ENCODE measurements around the gene CMTR2.

The CMTR2 gene

GRCh38 chr16:71276589-71277334 lies 12.4 kb downstream of the CMTR2 start:
- no peak for DNase-seq

GRCh38 chr16:71273384-71273783 lies 15.8 kb downstream of the CMTR2 start:
- no peak for DNase-seq

- no peak for DNase-seq
Measured at GRCh38 chr16:71264299-71264698, 24.9 kb downstream of the CMTR2 start.

GRCh38 chr16:71263582-71263981 lies 25.6 kb downstream of the CMTR2 start:
- DNase-seq, result peak; percentile 11 to 31

- no peak for DNase-seq
Measured at GRCh38 chr16:71262391-71262790, 26.8 kb downstream of the CMTR2 start.

GRCh38 chr16:71260995-71261394 lies 28.2 kb downstream of the CMTR2 start:
- no peak for DNase-seq

- DNase-seq, result no peak
Measured at GRCh38 chr16:71259086-71259485, 30.1 kb downstream of the CMTR2 start.

- DNase-seq, result no peak
Measured at GRCh38 chr16:71258372-71258771, 30.8 kb downstream of the CMTR2 start.

GRCh38 chr16:71257768-71258167 lies 31.4 kb downstream of the CMTR2 start:
- DNase-seq, result no peak

GRCh38 chr16:71255721-71256120 lies 33.5 kb downstream of the CMTR2 start:
- DNase-seq, result no peak

- DNase-seq, result peak; percentile 23 to 34
Measured at GRCh38 chr16:71254832-71255525, 34.2 kb downstream of the CMTR2 start.

GRCh38 chr16:71250461-71251235 lies 38.6 kb downstream of the CMTR2 start:
- peak; percentile 67 to 79 for DNase-seq

GRCh38 chr16:71249399-71249798 lies 39.8 kb downstream of the CMTR2 start:
- peak; percentile 18 to 23 for DNase-seq

- no peak for DNase-seq
Measured at GRCh38 chr16:71247478-71247877, 41.7 kb downstream of the CMTR2 start.

- DNase-seq, result no peak
Measured at GRCh38 chr16:71246309-71246708, 42.9 kb downstream of the CMTR2 start.

- DNase-seq, result peak in 1 of 2 donors; percentile 8
Measured at GRCh38 chr16:71244521-71244920, 44.7 kb downstream of the CMTR2 start.

GRCh38 chr16:71242601-71243000 lies 46.6 kb downstream of the CMTR2 start:
- DNase-seq, result no peak

GRCh38 chr16:71242036-71242435 lies 47.2 kb downstream of the CMTR2 start:
- peak in 1 of 2 donors; percentile 14 for DNase-seq
